Fibroblast of villous mesenchyme (primary cell): Measurements from ENCODE around the gene GNA12. TPM values are rescaled to one million over a fixed set of nuclear protein-coding genes. Genes with fewer than 3 reads are reported as not detected.

ENCODE experiments used
- DNase-seq: peaks from one replicate; pipeline ENCODE4 v3.0.0-alpha.2; 2010; ENCODE audit warnings: low read depth
- H3K4me3 ChIP-seq: 2 replicates; pipeline ENCODE4 v1.5.1; 2011; ENCODE audit warnings: low read depth, mild to moderate bottlenecking, low read length
- CTCF ChIP-seq: IDR thresholded peaks from 2 replicates; pipeline ENCODE4 v1.5.1; 2012; ENCODE audit warnings: low read depth, mild to moderate bottlenecking, low read length; ENCODE audit not compliant: insufficient read depth
- total RNA-seq: library from RNA; depleted of rRNA; stranded (reverse); fragments of >200 nt; gene quantifications from 2 replicates; pipeline ENCODE4 v1.2.3, GENCODE V29; 2012

Gene GNA12
- total RNA-seq, 1 donor, result 46.2 TPM

- no peak for TF ChIP-seq CTCF
- DNase-seq, result no peak
Measured at GRCh38 chr7:2832461-2832860, 11.6 kb downstream of the GNA12 start.

GRCh38 chr7:2830609-2831376 lies 13.3 kb downstream of the GNA12 start:
- DNase-seq, result peak; percentile 88
- no peak overlapping the region for H3K4me3 ChIP-seq
- no peak for TF ChIP-seq CTCF

More at GRCh38 chr7:2832461-2832860, 11.6 kb downstream of the GNA12 start:
- no peak overlapping the region for H3K4me3 ChIP-seq

GRCh38 chr7:2829040-2829439 lies 15.1 kb downstream of the GNA12 start:
- TF ChIP-seq CTCF, result no peak
- DNase-seq, result peak; percentile 75
- H3K4me3 ChIP-seq, result no peak overlapping the region

- TF ChIP-seq CTCF, result no peak
- DNase-seq, result no peak
- no peak overlapping the region for H3K4me3 ChIP-seq
Measured at GRCh38 chr7:2826771-2827170, 17.3 kb downstream of the GNA12 start.

- no peak overlapping the region for H3K4me3 ChIP-seq
- DNase-seq, result peak; percentile 73
- no peak for TF ChIP-seq CTCF
Measured at GRCh38 chr7:2825559-2826227, 18.4 kb downstream of the GNA12 start.

- no peak for DNase-seq
- no peak for TF ChIP-seq CTCF
- no peak overlapping the region for H3K4me3 ChIP-seq
Measured at GRCh38 chr7:2824678-2825461, 19.2 kb downstream of the GNA12 start.
